Stimulated activated naive CD8-positive, alpha-beta T cell treated with anti-CD3 and anti-CD28 coated beads, Interleukin-15, Interleukin-2, amounts not matched to agents 100 ng/mL and 50 ng/mL, for 24 hours (primary cell): Measurements from ENCODE around the gene USP34.
"Not testable (repeated sequence)": the region's sequence is repeated elsewhere in the genome, so short reads cannot be mapped to it uniquely, and the experiment has no call there.

ENCODE experiments used
- H3K27ac Mint-ChIP-seq: one replicate; pipeline ENCODE4 v1.8.0; 2021; ENCODE audit warnings: mild to moderate bottlenecking, mixed read lengths
- H3K27me3 Mint-ChIP-seq: one replicate; pipeline ENCODE4 v1.8.0; 2021; ENCODE audit warnings: mixed read lengths
- H3K36me3 Mint-ChIP-seq: one replicate; pipeline ENCODE4 v1.8.0; 2021; ENCODE audit warnings: low read depth, mixed read lengths
- H3K4me1 Mint-ChIP-seq: one replicate; pipeline ENCODE4 v1.8.0; 2021; ENCODE audit warnings: low read depth, mixed read lengths
- H3K4me3 Mint-ChIP-seq: one replicate; pipeline ENCODE4 v1.8.0; 2021; ENCODE audit warnings: mild to moderate bottlenecking, mixed read lengths
- H3K9me3 Mint-ChIP-seq: one replicate; pipeline ENCODE4 v1.8.0; 2021; ENCODE audit warnings: mixed read lengths

The USP34 gene

GRCh38 chr2:61448229-61448628, 22.7 kb downstream of the USP34 start:
- no peaks in the 10 kb centered on the region for H3K27me3 Mint-ChIP-seq
- H3K36me3 Mint-ChIP-seq, result peaks cover 36% of the 10 kb centered on the region
- peaks cover 49% of the 10 kb centered on the region for H3K4me1 Mint-ChIP-seq
- no peaks in the 10 kb centered on the region for H3K9me3 Mint-ChIP-seq
- no peak overlapping the region for H3K4me3 Mint-ChIP-seq
- H3K27ac Mint-ChIP-seq, result no peak overlapping the region

- Mint-ChIP-seq H3K4me1 (peaks cover 57% of the 10 kb centered on the region), H3K36me3 (peaks cover 31% of the 10 kb centered on the region)
- H3K4me3 Mint-ChIP-seq, H3K27ac Mint-ChIP-seq, H3K9me3 Mint-ChIP-seq, H3K27me3 Mint-ChIP-seq: not testable (repeated sequence)
Measured at GRCh38 chr2:61446971-61447370, 23.9 kb downstream of the USP34 start.

GRCh38 chr2:61443342-61444041, 27.4 kb downstream of the USP34 start:
- H3K36me3 Mint-ChIP-seq, result peaks cover 24% of the 10 kb centered on the region
- peaks cover 65% of the 10 kb centered on the region for H3K4me1 Mint-ChIP-seq
- H3K4me3 Mint-ChIP-seq, result peak overlapping the region; percentile 6
- H3K27me3 Mint-ChIP-seq, result no peaks in the 10 kb centered on the region
- peak overlapping the region; percentile 13 for H3K27ac Mint-ChIP-seq
- H3K9me3 Mint-ChIP-seq, result no peaks in the 10 kb centered on the region

GRCh38 chr2:61439241-61440002, 31.5 kb downstream of the USP34 start:
- Mint-ChIP-seq H3K27ac (no peak overlapping the region), H3K36me3 (peaks cover 25% of the 10 kb centered on the region)

GRCh38 chr2:61438670-61439069, 32.2 kb downstream of the USP34 start:
- H3K9me3 Mint-ChIP-seq, result no peaks in the 10 kb centered on the region
- H3K4me3 Mint-ChIP-seq, result no peak overlapping the region
- no peaks in the 10 kb centered on the region for H3K27me3 Mint-ChIP-seq
- H3K27ac Mint-ChIP-seq, result no peak overlapping the region
- H3K36me3 Mint-ChIP-seq, result peaks cover 19% of the 10 kb centered on the region
- peaks cover 75% of the 10 kb centered on the region for H3K4me1 Mint-ChIP-seq

More at GRCh38 chr2:61439241-61440002, 31.5 kb downstream of the USP34 start:
- Mint-ChIP-seq H3K27me3 (no peaks in the 10 kb centered on the region), H3K9me3 (no peaks in the 10 kb centered on the region), H3K4me3 (no peak overlapping the region), H3K4me1 (peaks cover 73% of the 10 kb centered on the region)

GRCh38 chr2:61437170-61437569, 33.7 kb downstream of the USP34 start:
- no peaks in the 10 kb centered on the region for H3K9me3 Mint-ChIP-seq
- no peaks in the 10 kb centered on the region for H3K27me3 Mint-ChIP-seq
- peaks cover 68% of the 10 kb centered on the region for H3K4me1 Mint-ChIP-seq
- H3K36me3 Mint-ChIP-seq, result peaks cover 15% of the 10 kb centered on the region
- no peak overlapping the region for H3K27ac Mint-ChIP-seq
- no peak overlapping the region for H3K4me3 Mint-ChIP-seq

GRCh38 chr2:61436092-61436491, 34.8 kb downstream of the USP34 start:
- Mint-ChIP-seq H3K27me3 (no peaks in the 10 kb centered on the region), H3K27ac (no peak overlapping the region)

GRCh38 chr2:61435291-61435690, 35.6 kb downstream of the USP34 start:
- H3K4me3 Mint-ChIP-seq, result no peak overlapping the region
- peaks cover 63% of the 10 kb centered on the region for H3K4me1 Mint-ChIP-seq
- H3K27ac Mint-ChIP-seq, result peak overlapping the region; percentile 2
- peaks cover 15% of the 10 kb centered on the region for H3K36me3 Mint-ChIP-seq
- no peaks in the 10 kb centered on the region for H3K27me3 Mint-ChIP-seq
- H3K9me3 Mint-ChIP-seq, result no peaks in the 10 kb centered on the region

More at GRCh38 chr2:61436092-61436491, 34.8 kb downstream of the USP34 start:
- Mint-ChIP-seq H3K4me1 (peaks cover 59% of the 10 kb centered on the region), H3K36me3 (peaks cover 15% of the 10 kb centered on the region), H3K4me3 (no peak overlapping the region), H3K9me3 (no peaks in the 10 kb centered on the region)

- Mint-ChIP-seq H3K4me1 (peaks cover 58% of the 10 kb centered on the region), H3K9me3 (no peaks in the 10 kb centered on the region), H3K27me3 (no peaks in the 10 kb centered on the region), H3K27ac (peak overlapping the region; percentile 46), H3K36me3 (peaks cover 15% of the 10 kb centered on the region), H3K4me3 (no peak overlapping the region)
Measured at GRCh38 chr2:61434314-61434713, 36.6 kb downstream of the USP34 start.

- no peaks in the 10 kb centered on the region for H3K9me3 Mint-ChIP-seq
- peaks cover 52% of the 10 kb centered on the region for H3K4me1 Mint-ChIP-seq
- peaks cover 12% of the 10 kb centered on the region for H3K36me3 Mint-ChIP-seq
- H3K4me3 Mint-ChIP-seq, result no peak overlapping the region
- H3K27ac Mint-ChIP-seq, result no peak overlapping the region
- H3K27me3 Mint-ChIP-seq, result no peaks in the 10 kb centered on the region
Measured at GRCh38 chr2:61433606-61434005, 37.3 kb downstream of the USP34 start.

- no peaks in the 10 kb centered on the region for H3K9me3 Mint-ChIP-seq
- no peaks in the 10 kb centered on the region for H3K27me3 Mint-ChIP-seq
- H3K4me3 Mint-ChIP-seq, result no peak overlapping the region
- peaks cover 9% of the 10 kb centered on the region for H3K36me3 Mint-ChIP-seq
- peak overlapping the region; percentile 4 for H3K27ac Mint-ChIP-seq
- peaks cover 54% of the 10 kb centered on the region for H3K4me1 Mint-ChIP-seq
Measured at GRCh38 chr2:61432990-61433389, 37.9 kb downstream of the USP34 start.

- Mint-ChIP-seq H3K4me1 (peaks cover 54% of the 10 kb centered on the region), H3K9me3 (no peaks in the 10 kb centered on the region)
Measured at GRCh38 chr2:61431345-61431744, 39.5 kb downstream of the USP34 start.

GRCh38 chr2:61426267-61426897, 44.5 kb downstream of the USP34 start:
- Mint-ChIP-seq H3K27me3 (no peaks in the 10 kb centered on the region), H3K27ac (peak overlapping the region; percentile 83), H3K36me3 (peaks cover 4% of the 10 kb centered on the region), H3K9me3 (no peaks in the 10 kb centered on the region), H3K4me1 (peaks cover 67% of the 10 kb centered on the region), H3K4me3 (peak overlapping the region; percentile 10)

More at GRCh38 chr2:61431345-61431744, 39.5 kb downstream of the USP34 start:
- peaks cover 4% of the 10 kb centered on the region for H3K36me3 Mint-ChIP-seq
- H3K27ac Mint-ChIP-seq, result no peak overlapping the region
- H3K4me3 Mint-ChIP-seq, result no peak overlapping the region
- H3K27me3 Mint-ChIP-seq, result no peaks in the 10 kb centered on the region

GRCh38 chr2:61425605-61426155, 45.2 kb downstream of the USP34 start:
- no peaks in the 10 kb centered on the region for H3K9me3 Mint-ChIP-seq
- H3K4me3 Mint-ChIP-seq, result peak overlapping the region; percentile 10
- H3K27ac Mint-ChIP-seq, result peak overlapping the region; percentile 83
- peaks cover 69% of the 10 kb centered on the region for H3K4me1 Mint-ChIP-seq
- no peaks in the 10 kb centered on the region for H3K27me3 Mint-ChIP-seq
- peaks cover 4% of the 10 kb centered on the region for H3K36me3 Mint-ChIP-seq

GRCh38 chr2:61423714-61424113, 47.2 kb downstream of the USP34 start:
- Mint-ChIP-seq H3K27me3 (no peaks in the 10 kb centered on the region), H3K36me3 (peaks cover 4% of the 10 kb centered on the region)

More at GRCh38 chr2:61423714-61424113, 47.2 kb downstream of the USP34 start:
- no peak overlapping the region for H3K4me3 Mint-ChIP-seq
- peaks cover 83% of the 10 kb centered on the region for H3K4me1 Mint-ChIP-seq
- no peaks in the 10 kb centered on the region for H3K9me3 Mint-ChIP-seq
- no peak overlapping the region for H3K27ac Mint-ChIP-seq
